WERI-Rb-1 (cell line): Measurements from ENCODE around the gene LGALS7B.

Experiments
- DNase-seq: peaks from one replicate; pipeline ENCODE4 v3.0.0-alpha.2; 2020
- H3K27ac ChIP-seq: fragments of 250-450 bp; sonication (Bioruptor Pico); 2 replicates; pipeline ENCODE4 v1.5.1; 2020; ENCODE audit warnings: mild to moderate bottlenecking, moderate library complexity
- H3K27me3 ChIP-seq: fragments of 250-450 bp; sonication (Bioruptor Pico); 2 replicates; pipeline ENCODE4 v1.5.1; 2021; ENCODE audit warnings: mild to moderate bottlenecking, low read depth, moderate library complexity; ENCODE audit not compliant: insufficient read depth, severe bottlenecking
- H3K36me3 ChIP-seq: fragments of 250-450 bp; sonication (Bioruptor Pico); 2 replicates; pipeline ENCODE4 v1.5.1; 2020; ENCODE audit warnings: mild to moderate bottlenecking, moderate library complexity
- H3K4me3 ChIP-seq: 2 replicates; pipeline ENCODE4 v1.5.1; 2011; ENCODE audit warnings: low read depth, mild to moderate bottlenecking, control low read depth, low read length
- H3K9me3 ChIP-seq: fragments of 250-450 bp; sonication (Bioruptor Pico); 2 replicates; pipeline ENCODE4 v1.5.1; 2021; ENCODE audit warnings: mild to moderate bottlenecking, moderate library complexity; ENCODE audit not compliant: severe bottlenecking
- TF ChIP-seq, protein P1 (sequence below): IDR thresholded peaks from 2 replicates; pipeline ENCODE4 v1.5.1; 2011; ENCODE audit warnings: low read depth, mild to moderate bottlenecking, control low read depth, inconsistent platforms, low read length

Gene LGALS7B

DNA sequence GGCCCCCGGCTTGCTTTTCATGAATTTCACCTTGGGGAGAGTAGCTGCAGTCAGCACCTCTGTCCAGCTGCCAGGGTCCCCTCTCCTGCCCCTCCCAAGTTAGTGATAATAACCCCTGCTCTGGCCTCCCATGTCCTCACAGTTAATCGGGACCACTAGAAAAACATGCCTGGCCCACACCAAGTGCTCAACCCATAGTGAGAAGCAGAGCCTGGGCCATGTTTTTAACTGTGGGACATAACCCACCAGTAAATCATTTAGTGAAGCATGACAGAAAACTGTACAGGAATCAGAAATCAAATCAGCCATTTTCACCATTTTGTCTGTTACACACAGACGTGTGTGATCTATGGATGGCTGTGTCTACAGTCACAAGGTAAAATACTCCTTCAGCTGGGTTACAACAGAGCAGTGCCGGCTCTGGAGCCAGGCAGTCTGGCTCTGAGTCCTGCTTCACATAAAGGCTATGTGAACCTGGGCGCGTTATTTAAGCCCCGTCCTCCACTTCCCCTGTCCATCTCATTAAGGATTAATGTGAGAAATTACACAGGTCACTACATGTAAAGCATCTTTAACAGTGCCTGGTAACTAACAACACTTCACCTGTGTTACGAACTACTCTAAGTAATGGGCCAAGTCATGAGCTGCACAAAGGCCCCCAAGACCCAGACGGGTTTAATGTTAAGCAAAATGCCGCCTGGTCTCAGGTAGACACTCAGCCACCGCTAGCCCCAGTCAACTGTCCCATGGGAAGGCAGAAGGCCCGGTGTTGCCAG, 50.2 kb downstream of the LGALS7B start:
- DNase-seq = no peak
- Histone ChIP-seq H3K9me3 (no peaks in the 10 kb centered on the region), H3K4me3 (no peak overlapping the region), H3K36me3 (peaks cover 87% of the 10 kb centered on the region), H3K27me3 (no peaks in the 10 kb centered on the region), H3K27ac (no peak overlapping the region)
- TF ChIP-seq, protein P1, sequence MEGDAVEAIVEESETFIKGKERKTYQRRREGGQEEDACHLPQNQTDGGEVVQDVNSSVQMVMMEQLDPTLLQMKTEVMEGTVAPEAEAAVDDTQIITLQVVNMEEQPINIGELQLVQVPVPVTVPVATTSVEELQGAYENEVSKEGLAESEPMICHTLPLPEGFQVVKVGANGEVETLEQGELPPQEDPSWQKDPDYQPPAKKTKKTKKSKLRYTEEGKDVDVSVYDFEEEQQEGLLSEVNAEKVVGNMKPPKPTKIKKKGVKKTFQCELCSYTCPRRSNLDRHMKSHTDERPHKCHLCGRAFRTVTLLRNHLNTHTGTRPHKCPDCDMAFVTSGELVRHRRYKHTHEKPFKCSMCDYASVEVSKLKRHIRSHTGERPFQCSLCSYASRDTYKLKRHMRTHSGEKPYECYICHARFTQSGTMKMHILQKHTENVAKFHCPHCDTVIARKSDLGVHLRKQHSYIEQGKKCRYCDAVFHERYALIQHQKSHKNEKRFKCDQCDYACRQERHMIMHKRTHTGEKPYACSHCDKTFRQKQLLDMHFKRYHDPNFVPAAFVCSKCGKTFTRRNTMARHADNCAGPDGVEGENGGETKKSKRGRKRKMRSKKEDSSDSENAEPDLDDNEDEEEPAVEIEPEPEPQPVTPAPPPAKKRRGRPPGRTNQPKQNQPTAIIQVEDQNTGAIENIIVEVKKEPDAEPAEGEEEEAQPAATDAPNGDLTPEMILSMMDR = no peak

DNA sequence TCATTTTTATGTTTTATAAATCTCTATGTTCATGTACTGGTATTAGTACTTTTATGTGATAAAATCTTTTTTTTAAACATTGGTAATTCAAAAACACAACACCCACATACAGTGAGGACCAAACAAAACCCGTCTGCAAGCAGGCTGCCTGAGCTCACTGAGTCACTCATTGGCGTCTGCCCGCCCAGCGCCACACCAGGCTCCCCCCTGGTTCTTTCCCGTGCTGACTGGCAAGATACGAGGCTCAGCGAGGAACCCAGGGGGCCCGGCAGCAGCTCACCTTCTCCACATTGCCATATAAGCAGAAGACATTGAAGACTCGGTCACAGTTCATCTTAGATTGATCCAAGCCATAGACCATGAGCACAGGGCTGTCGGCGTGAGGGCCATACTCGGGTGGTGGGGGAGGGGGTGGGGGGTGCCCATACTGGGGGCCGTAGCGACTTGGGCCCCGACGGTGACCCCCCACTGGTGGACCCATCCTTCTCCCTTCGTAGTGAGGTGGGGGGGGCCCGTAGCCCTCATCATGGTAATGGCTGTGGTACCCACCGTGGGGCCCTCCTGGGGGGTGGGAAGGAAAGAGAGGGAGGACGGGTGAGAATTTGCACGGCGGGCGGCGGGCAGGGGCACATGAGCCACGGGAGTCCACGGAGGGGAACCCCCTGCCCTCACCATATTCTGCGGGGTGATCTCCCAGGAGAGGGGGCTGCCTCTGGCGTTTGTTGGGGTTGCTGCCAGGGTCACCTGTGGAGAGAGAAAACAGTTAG, 51.0 kb downstream of the LGALS7B start:
- no peaks in the 10 kb centered on the region for H3K9me3 ChIP-seq
- DNase-seq = no peak
- TF ChIP-seq, protein P1 = no peak
- H3K27me3 ChIP-seq = no peaks in the 10 kb centered on the region
- H3K4me3 ChIP-seq = no peak overlapping the region
- no peak overlapping the region for H3K27ac ChIP-seq
- H3K36me3 ChIP-seq = peaks cover 96% of the 10 kb centered on the region

DNA sequence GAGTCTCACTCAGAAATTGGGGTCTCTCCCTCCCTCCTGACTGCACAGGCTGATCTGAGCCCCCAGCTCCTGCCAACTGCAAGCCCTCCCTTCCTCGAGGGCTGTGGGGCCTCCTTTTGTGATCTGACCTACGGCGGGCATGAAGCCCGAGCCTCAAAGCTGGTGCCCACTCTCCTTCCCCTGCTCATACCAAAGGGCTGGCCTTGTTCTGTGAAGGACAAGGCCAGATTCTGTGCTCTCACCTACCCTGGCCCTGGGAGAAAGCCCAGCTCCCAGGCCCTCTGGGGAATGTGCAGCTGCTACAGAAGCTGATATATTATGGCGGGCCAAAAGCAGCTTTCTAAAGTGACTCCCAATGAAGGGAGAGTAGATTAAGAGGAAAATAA, 51.6 kb downstream of the LGALS7B start:
- Histone ChIP-seq H3K4me3 (no peak overlapping the region), H3K36me3 (peaks cover 96% of the 10 kb centered on the region), H3K9me3 (no peaks in the 10 kb centered on the region)

More for the DNA sequence above, 51.6 kb downstream of the LGALS7B start:
- no peak for DNase-seq
- Histone ChIP-seq H3K27ac (no peak overlapping the region), H3K27me3 (no peaks in the 10 kb centered on the region)
- TF ChIP-seq, protein P1 = no peak
